ENCODE measurements around the gene OXER1. TPM values are rescaled to one million over a fixed set of nuclear protein-coding genes. Genes with fewer than 3 reads are reported as not detected.

OXER1 gene
- total and polyA plus RNA-seq, 5 donors from 2014 or later, result 0.09 TPM; not detected in 4

GRCh38 chr2:42792583-42793333 lies 28.8 kb upstream of the OXER1 start, which contains the start of gene HAAO:
TSS of gene HAAO (minus strand) at chr2:42792583. CDS start at chr2:42792536, 47 bp downstream.
- DNase-seq (no peak), ATAC-seq (ENCODE audit: low read depth in 2 of 2) (peak; percentile 30 to 36)
- H3K4me3 ChIP-seq (ENCODE audit: low read depth, low read length), result no peak within 1 kb of the TSS
- Mint-ChIP-seq H3K27ac (peak within 1 kb of the TSS in 2 of 3 donors; percentile 39 to 48), H3K4me1 (peaks cover 0 to 39% (median 8%) of the 10 kb centered on the region in 4 donors), H3K36me3 (peaks cover 14% of the 10 kb centered on the region), H3K9me3 (peaks cover 0 to 4% (median 0%) of the 10 kb centered on the region in 7 donors), H3K27me3 (peaks cover 69% of the 10 kb centered on the region), H3K4me3 (peak within 1 kb of the TSS in 3 of 4 donors; percentile 8 to 86 (median 79))
- H3K4me1 ChIP-seq (ENCODE audit: control insufficient read depth, insufficient read depth, low read length, poor library complexity, severe bottlenecking), result peaks cover 14% of the 10 kb centered on the region
- H3K9me3 ChIP-seq (ENCODE audit: control insufficient read depth in 2 of 2, low read length in 2 of 2), result no peaks in the 10 kb centered on the region
- no peaks in the 10 kb centered on the region for H3K36me3 ChIP-seq (ENCODE audit: control insufficient read depth, insufficient read depth, low read length)
- H3K27me3 ChIP-seq (ENCODE audit: control insufficient read depth, insufficient read depth, low read length), result peaks cover 26% of the 10 kb centered on the region
- no peak within 1 kb of the TSS for H3K27ac ChIP-seq (ENCODE audit: insufficient read depth, low read length, poor library complexity, severe bottlenecking)

GRCh38 chr2:42792087-42792582 lies 28.2 kb upstream of the OXER1 start:
- H3K27ac ChIP-seq (ENCODE audit: insufficient read depth, low read length, poor library complexity, severe bottlenecking), result no peak overlapping the region
- peaks cover 69% of the 10 kb centered on the region for H3K27me3 Mint-ChIP-seq
- peak; percentile 27 to 36 for ATAC-seq (ENCODE audit: low read depth in 2 of 2)
- peaks cover 0 to 35% (median 8%) of the 10 kb centered on the region in 4 donors for H3K4me1 Mint-ChIP-seq
- H3K9me3 ChIP-seq (ENCODE audit: control insufficient read depth in 2 of 2, low read length in 2 of 2), result no peaks in the 10 kb centered on the region
- peaks cover 14% of the 10 kb centered on the region for H3K36me3 Mint-ChIP-seq
- peaks cover 0 to 4% (median 0%) of the 10 kb centered on the region in 7 donors for H3K9me3 Mint-ChIP-seq
- peaks cover 14% of the 10 kb centered on the region for H3K4me1 ChIP-seq (ENCODE audit: control insufficient read depth, insufficient read depth, low read length, poor library complexity, severe bottlenecking)
- no peaks in the 10 kb centered on the region for H3K36me3 ChIP-seq (ENCODE audit: control insufficient read depth, insufficient read depth, low read length)
- H3K4me3 Mint-ChIP-seq, result peak overlapping the region in 3 of 4 donors; percentile 4 to 86 (median 79)
- H3K4me3 ChIP-seq (ENCODE audit: low read depth, low read length), result no peak overlapping the region
- peaks cover 26% of the 10 kb centered on the region for H3K27me3 ChIP-seq (ENCODE audit: control insufficient read depth, insufficient read depth, low read length)
- DNase-seq, result peak in 1 of 3 donors; percentile 18
- H3K27ac Mint-ChIP-seq, result peak overlapping the region in 2 of 3 donors; percentile 39 to 48

- no peak for ATAC-seq (ENCODE audit: low read depth in 2 of 2)
- Mint-ChIP-seq H3K27ac (peak overlapping the region in 1 of 3 donors; percentile 39), H3K36me3 (peaks cover 14% of the 10 kb centered on the region), H3K27me3 (peaks cover 69% of the 10 kb centered on the region), H3K9me3 (peaks cover 0 to 4% (median 0%) of the 10 kb centered on the region in 7 donors), H3K4me3 (peak overlapping the region in 2 of 4 donors; percentile 79 to 86), H3K4me1 (peaks cover 0 to 35% (median 8%) of the 10 kb centered on the region in 4 donors)
- H3K4me3 ChIP-seq (ENCODE audit: low read depth, low read length), result no peak overlapping the region
- no peak overlapping the region for H3K27ac ChIP-seq (ENCODE audit: insufficient read depth, low read length, poor library complexity, severe bottlenecking)
- no peaks in the 10 kb centered on the region for H3K36me3 ChIP-seq (ENCODE audit: control insufficient read depth, insufficient read depth, low read length)
- H3K4me1 ChIP-seq (ENCODE audit: control insufficient read depth, insufficient read depth, low read length, poor library complexity, severe bottlenecking), result peaks cover 14% of the 10 kb centered on the region
- DNase-seq, result no peak
- peaks cover 26% of the 10 kb centered on the region for H3K27me3 ChIP-seq (ENCODE audit: control insufficient read depth, insufficient read depth, low read length)
- no peaks in the 10 kb centered on the region for H3K9me3 ChIP-seq (ENCODE audit: control insufficient read depth in 2 of 2, low read length in 2 of 2)
These were observed 27.7 kb upstream of the OXER1 start for GRCh38 chr2:42791606-42792005.

- Mint-ChIP-seq H3K27me3 (peaks cover 62% of the 10 kb centered on the region), H3K36me3 (peaks cover 14% of the 10 kb centered on the region), H3K27ac (no peak overlapping the region), H3K4me1 (peaks cover 0 to 26% (median 7%) of the 10 kb centered on the region in 4 donors), H3K9me3 (peaks cover 0 to 4% (median 0%) of the 10 kb centered on the region in 7 donors), H3K4me3 (peak overlapping the region in 1 of 4 donors; percentile 21)
- Histone ChIP-seq H3K27ac (ENCODE audit: insufficient read depth, low read length, poor library complexity, severe bottlenecking) (no peak overlapping the region), H3K27me3 (ENCODE audit: control insufficient read depth, insufficient read depth, low read length) (peaks cover 20% of the 10 kb centered on the region), H3K4me3 (ENCODE audit: low read depth, low read length) (no peak overlapping the region), H3K4me1 (ENCODE audit: control insufficient read depth, insufficient read depth, low read length, poor library complexity, severe bottlenecking) (peaks cover 14% of the 10 kb centered on the region), H3K9me3 (ENCODE audit: control insufficient read depth in 2 of 2, low read length in 2 of 2) (no peaks in the 10 kb centered on the region), H3K36me3 (ENCODE audit: control insufficient read depth, insufficient read depth, low read length) (no peaks in the 10 kb centered on the region)
- DNase-seq (no peak), ATAC-seq (ENCODE audit: low read depth in 2 of 2) (no peak)
These were observed 25.8 kb upstream of the OXER1 start for GRCh38 chr2:42789751-42790150.

DNA sequence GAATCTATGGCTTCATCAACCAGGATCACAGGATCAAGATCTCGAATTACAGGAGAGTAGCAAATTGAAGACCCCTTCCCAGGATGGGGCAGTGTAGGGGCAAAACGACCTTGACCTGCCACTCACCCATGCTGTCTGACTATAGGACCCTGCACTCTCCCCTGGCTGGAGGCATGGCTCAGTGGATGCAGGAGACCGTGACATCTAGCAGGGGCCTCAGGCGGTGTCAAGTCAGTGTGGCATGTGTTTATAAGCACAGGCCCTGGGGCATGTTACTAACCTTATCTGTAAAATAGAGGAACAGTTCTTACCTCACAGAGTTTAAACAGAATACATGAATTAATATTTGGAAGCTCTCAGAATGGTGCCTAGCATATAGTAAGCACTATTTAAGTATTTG lies 24.9 kb upstream of the OXER1 start:
- Mint-ChIP-seq H3K4me3 (no peak overlapping the region), H3K4me1 (peaks cover 0 to 21% (median 5%) of the 10 kb centered on the region in 4 donors), H3K27me3 (peaks cover 53% of the 10 kb centered on the region), H3K27ac (no peak overlapping the region), H3K9me3 (peaks cover 0 to 4% (median 0%) of the 10 kb centered on the region in 7 donors), H3K36me3 (peaks cover 14% of the 10 kb centered on the region)
- no peak for ATAC-seq (ENCODE audit: low read depth in 2 of 2)
- Histone ChIP-seq H3K27me3 (ENCODE audit: control insufficient read depth, insufficient read depth, low read length) (peaks cover 11% of the 10 kb centered on the region), H3K9me3 (ENCODE audit: control insufficient read depth in 2 of 2, low read length in 2 of 2) (no peaks in the 10 kb centered on the region), H3K4me1 (ENCODE audit: control insufficient read depth, insufficient read depth, low read length, poor library complexity, severe bottlenecking) (peaks cover 14% of the 10 kb centered on the region), H3K36me3 (ENCODE audit: control insufficient read depth, insufficient read depth, low read length) (no peaks in the 10 kb centered on the region), H3K4me3 (ENCODE audit: low read depth, low read length) (no peak overlapping the region), H3K27ac (ENCODE audit: insufficient read depth, low read length, poor library complexity, severe bottlenecking) (no peak overlapping the region)
- DNase-seq, result no peak

GRCh38 chr2:42788478-42788793 lies 24.5 kb upstream of the OXER1 start:
- Mint-ChIP-seq H3K9me3 (peaks cover 0 to 4% (median 0%) of the 10 kb centered on the region in 7 donors), H3K4me1 (peaks cover 0 to 16% (median 5%) of the 10 kb centered on the region in 4 donors), H3K27ac (no peak overlapping the region), H3K27me3 (peaks cover 49% of the 10 kb centered on the region), H3K4me3 (no peak overlapping the region), H3K36me3 (peaks cover 14% of the 10 kb centered on the region)
- Histone ChIP-seq H3K9me3 (ENCODE audit: control insufficient read depth in 2 of 2, low read length in 2 of 2) (no peaks in the 10 kb centered on the region), H3K27ac (ENCODE audit: insufficient read depth, low read length, poor library complexity, severe bottlenecking) (no peak overlapping the region), H3K4me1 (ENCODE audit: control insufficient read depth, insufficient read depth, low read length, poor library complexity, severe bottlenecking) (peaks cover 14% of the 10 kb centered on the region), H3K27me3 (ENCODE audit: control insufficient read depth, insufficient read depth, low read length) (peaks cover 9% of the 10 kb centered on the region), H3K36me3 (ENCODE audit: control insufficient read depth, insufficient read depth, low read length) (no peaks in the 10 kb centered on the region), H3K4me3 (ENCODE audit: low read depth, low read length) (no peak overlapping the region)
- no peak for DNase-seq
- ATAC-seq (ENCODE audit: low read depth in 2 of 2), result no peak

DNA sequence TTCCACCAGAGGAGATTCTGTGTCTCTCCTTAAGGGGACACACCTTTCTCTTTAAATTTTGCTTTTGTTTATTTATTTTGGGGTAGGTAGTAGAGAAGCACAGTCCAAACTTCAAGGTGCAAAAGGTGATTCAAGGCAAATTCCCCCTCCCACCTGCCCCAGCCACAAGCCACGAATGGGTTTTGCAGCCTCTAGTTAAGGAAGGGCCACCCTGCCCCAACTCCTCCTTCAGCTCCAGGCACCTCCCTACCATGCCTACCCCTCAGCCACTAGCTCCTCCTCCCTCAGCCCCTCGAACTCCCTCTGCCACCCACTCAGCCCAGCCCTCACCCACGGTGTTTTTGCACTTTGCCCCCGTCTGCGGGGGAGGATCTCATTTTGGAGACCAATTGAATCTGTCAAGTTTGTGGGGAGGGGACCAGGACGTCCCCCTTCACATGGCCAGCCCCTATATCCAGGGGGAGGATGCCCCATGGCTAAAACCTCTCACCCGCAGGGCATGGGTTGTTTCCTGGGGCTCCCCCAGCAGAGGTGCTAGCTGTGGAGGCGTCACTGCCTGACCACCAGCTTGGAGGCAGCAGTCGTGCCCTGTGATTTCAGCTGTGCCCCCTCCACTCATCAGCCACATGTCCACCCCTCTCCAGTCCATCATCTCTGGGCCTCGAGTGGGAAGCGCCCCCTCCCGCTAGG lies 24.0 kb upstream of the OXER1 start:
- no peak overlapping the region for H3K4me3 ChIP-seq (ENCODE audit: low read depth, low read length)
- H3K4me1 ChIP-seq (ENCODE audit: control insufficient read depth, insufficient read depth, low read length, poor library complexity, severe bottlenecking), result peaks cover 10% of the 10 kb centered on the region
- no peaks in the 10 kb centered on the region for H3K9me3 ChIP-seq (ENCODE audit: control insufficient read depth in 2 of 2, low read length in 2 of 2)
- peaks cover 0 to 14% (median 5%) of the 10 kb centered on the region in 4 donors for H3K4me1 Mint-ChIP-seq
- H3K9me3 Mint-ChIP-seq, result peaks cover 0 to 2% (median 0%) of the 10 kb centered on the region in 7 donors
- no peak overlapping the region for H3K27ac ChIP-seq (ENCODE audit: insufficient read depth, low read length, poor library complexity, severe bottlenecking)
- H3K36me3 Mint-ChIP-seq, result peaks cover 14% of the 10 kb centered on the region
- no peak overlapping the region for H3K27ac Mint-ChIP-seq
- H3K36me3 ChIP-seq (ENCODE audit: control insufficient read depth, insufficient read depth, low read length), result no peaks in the 10 kb centered on the region
- ATAC-seq (ENCODE audit: low read depth in 2 of 2) (no peak), DNase-seq (no peak)
- H3K27me3 ChIP-seq (ENCODE audit: control insufficient read depth, insufficient read depth, low read length), result peaks cover 9% of the 10 kb centered on the region
- H3K4me3 Mint-ChIP-seq, result no peak overlapping the region
- H3K27me3 Mint-ChIP-seq, result peaks cover 45% of the 10 kb centered on the region
